Stimulated activated CD4-positive, alpha-beta T cell treated with anti-CD3 and anti-CD28 coated beads, TNF-alpha, amount 100 ng/mL, for 48 hours (primary cell): ENCODE data around the gene ZNF709.
"Not testable (repeated sequence)": the region's sequence is repeated elsewhere in the genome, so short reads cannot be mapped to it uniquely, and the experiment has no call there.

Experiments used
- DNase-seq, 3 donors: peaks; one replicate each; pipeline ENCODE4 v3.0.0-alpha.2; 2020; ENCODE audit warnings: low read depth in 3 of 3

Gene ZNF709

DNA sequence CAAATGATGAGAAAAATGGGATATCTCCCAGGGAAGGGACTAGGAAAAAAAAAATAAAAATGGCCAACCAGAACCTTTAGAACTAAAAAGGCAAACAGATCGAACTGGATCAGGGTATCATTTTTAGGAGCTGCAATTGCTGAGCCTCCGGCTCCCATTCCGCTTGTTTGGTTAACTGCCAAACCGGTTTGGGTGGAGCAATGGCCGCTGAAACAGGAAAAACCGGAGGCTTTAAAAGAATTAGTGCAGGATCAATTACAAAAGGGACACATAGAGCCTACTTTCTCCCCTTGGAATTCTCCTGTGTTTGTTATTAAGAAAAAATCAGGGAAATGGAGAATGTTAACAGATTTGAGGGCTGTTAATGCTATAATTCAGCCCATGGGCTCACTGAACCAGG, 31.1 kb downstream of the ZNF709 start:
- DNase-seq, result no peak

DNA sequence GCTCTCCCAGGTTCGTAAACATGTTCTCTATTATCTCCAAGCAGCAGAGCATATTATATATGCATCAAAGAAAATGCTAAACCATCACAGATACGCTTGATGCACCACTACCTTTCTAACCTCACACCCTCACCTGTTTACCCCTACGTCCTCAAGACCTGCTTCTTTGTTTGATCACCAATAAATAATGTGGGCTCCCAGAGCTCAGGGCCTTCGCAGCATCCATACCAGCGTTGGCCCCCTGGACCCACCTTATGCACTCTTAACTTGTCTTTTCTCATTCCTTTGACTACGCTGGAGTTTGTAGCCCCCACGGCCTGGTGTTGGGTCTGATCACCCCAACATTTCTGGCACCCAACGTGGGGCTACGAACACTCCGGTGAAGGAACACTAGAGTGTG, 33.8 kb downstream of the ZNF709 start:
- no peak for DNase-seq

DNA sequence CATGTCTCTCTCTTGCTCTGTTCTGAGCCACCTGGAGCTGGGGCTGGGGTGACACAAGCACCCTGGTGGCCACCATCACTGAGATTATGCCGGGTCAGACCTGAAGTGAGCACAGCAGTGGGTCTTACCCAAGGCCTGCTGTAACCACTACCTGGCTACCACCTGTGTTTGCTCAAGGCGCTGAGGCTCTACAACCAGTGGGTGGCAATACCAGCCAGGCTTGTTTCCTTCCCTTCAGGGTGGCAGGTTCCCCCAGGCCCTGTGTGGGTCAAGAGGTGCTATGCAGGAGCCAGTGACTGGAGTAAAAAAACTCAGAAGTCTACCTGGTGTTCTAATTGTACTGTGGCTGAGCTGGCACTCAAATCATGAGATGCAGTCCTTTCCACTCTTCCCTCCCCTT, 35.8 kb downstream of the ZNF709 start:
- no peak for DNase-seq

DNA sequence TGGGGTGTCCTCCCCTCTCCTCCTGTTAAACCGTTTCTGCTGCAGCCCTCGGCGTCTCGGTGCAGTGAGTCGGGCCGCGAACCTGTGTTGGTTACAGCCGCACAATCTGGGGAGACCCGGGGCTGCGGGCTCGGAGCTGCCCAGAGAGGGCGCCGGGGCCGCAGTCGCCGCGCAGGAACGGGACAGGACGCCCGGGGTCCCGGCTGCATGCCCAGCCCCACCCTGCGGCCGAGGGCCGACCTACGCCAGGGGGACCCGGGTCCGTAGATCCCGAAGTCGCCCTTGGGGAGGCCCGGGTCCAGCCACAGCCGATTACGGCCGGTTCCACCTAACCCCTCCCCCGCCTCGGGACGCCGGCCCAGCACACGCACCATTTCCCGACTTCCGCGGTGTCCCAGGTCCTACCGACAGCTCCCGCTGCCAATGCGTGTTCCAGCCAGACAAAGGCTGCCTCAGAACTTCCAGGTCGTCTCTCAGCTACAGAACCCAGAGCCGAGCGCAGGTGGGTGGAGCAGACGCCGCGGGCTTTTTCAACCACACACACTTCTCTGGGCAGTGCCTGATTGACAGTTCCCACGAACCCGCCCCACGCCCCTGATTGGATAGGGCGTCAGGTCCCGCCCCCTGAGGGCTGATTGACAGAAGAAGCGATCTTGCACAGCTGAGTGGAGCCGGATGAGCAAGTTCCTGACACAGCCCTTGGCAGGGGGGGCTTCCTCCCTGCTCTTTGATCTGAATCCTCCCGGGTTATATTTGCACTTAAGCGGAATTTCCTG, 43.9 kb downstream of the ZNF709 start, which contains the start of gene ZNF443:
ZNF443 (minus strand) TSS at position 481 of the 776 bp plus-strand sequence; CDS start at position 374, 107 bp downstream.
- peak; percentile 96 to 99 (median 97) for DNase-seq

DNA sequence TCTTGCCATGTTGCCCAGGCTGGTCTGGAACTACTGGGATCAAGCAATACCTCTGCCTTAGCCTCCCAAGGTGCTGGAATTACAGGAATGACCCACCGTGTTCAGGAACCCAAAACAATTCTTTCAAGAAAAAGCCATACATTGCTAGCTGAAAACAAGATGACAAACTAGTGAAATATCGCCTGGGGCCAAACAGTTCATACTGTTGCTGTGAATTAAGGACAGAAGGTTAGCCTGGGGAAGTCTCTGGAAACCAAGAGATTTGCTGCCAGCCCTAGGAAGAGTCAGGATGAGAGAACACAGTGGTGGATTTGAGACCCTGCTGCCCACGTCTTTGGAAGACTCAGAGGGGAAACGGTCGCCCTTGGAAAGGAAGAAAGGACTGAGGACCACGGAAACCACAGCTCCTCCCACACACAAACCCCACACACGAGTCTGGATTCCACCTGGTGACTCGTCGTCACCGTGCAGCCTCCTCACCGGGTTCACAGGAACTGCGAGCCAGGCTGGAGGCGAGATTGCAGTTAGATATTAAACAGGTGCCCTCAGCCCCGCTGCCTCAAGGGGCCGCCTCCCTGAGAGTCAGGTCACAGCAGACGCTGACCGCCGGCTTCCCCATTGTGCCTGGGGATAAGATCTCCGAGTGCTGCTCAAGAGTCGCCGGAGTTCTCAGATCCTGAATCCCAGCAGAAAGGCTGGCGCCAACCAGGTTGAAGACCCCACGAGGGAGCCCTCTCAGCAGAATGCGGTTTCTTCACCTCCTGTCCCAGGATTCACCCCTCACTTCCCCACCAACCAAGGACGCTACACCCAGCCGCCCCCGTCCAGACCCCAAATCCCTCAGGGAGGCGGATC, 44.7 kb downstream of the ZNF709 start:
- peak in 2 of 3 donors; percentile 20 to 28 for DNase-seq

DNA sequence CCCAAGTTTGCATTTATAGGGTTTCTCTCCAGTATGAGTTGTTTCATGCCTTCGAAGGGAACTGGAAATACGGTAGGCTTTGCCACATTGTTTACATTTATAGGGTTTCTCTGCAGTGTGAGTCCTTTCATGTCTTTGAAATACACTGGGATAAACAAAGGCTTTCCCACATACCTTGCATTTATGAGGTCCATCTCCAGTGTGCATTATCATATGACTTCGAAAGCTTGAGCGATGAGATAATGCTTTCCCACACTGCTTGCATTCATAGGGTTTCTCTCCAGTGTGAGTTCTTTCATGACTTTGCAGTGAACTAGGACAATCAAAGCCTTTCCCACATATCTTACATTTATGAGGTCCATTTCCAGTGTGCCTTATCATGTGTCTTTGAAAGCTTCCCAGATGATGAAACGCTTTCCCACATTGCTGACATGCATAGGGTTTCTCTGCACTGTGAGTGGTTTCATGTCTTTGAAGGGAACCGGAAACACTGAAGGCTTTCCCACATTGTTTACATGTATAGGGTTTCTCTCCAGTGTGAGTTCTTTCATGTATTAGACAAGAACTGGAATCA, 53.8 kb downstream of the ZNF709 start:
- DNase-seq, result not testable (repeated sequence)

DNA sequence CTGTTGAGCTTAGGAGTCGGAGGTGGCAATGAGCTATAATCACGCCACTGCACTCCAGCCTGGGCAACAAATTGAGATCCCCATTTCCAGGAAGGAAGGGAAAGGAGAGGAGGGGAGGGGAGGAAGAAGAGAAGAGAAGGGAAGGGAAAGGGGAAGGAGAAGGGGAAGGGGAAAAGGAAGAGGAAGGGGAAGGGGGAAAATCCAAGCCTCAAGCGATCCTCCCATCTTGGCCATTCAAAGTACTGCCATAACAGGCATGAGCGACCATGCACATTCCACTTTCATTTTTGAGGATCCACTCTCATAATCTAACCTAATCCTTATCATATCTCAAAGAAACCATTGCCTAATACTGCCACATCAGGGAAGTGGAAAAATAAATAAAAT, 58.7 kb downstream of the ZNF709 start:
- DNase-seq, result no peak

DNA sequence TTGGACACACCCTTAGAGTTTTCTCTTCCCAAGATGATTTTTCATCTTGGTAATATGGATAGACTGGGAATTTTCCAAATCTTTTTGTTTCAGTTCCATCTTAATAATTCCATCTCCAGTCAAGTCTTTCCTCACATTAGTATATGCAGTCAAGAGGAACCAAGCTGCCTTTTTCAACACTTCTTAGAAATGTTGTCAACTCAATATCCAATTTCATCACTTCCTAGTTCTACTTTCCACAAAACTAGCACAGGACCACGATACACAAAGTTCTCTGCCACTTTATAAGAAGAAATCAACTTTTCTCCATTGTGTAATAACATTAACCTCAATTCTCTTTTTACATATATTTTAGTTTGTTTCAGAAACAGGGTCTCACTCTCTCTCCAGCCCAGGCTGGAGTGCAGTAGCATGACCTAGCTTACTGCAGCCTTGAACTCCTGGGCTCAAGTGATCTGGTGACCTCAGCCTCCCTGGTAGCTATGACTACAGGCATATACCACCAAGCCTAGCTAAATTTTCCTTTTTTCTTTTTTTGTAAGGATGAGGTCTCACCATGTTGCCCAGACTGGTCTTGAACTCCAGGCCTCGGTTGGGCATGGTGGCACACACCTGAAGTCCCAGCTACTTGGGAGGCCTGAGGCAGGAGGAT, 59.3 kb downstream of the ZNF709 start:
- DNase-seq, result no peak

DNA sequence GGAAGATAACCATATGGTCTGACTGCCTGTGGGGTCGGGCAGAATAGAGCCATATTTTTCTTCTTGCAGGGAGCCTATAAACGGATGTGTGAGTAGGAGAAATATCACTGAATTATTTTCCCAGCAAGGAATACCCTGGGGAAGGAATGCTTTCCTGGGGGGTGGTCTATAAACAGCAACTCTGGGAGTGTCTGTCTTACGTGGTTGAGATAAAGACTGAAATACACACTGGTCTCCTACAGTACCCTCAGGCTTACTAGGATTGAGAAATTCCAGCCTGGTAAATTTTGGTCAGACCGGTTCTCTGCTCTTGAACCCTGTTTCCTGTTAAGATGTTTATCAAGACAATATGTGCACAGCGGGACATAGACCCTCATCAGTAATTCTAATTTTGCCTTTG, 67.3 kb downstream of the ZNF709 start:
- DNase-seq, result not testable (repeated sequence)

DNA sequence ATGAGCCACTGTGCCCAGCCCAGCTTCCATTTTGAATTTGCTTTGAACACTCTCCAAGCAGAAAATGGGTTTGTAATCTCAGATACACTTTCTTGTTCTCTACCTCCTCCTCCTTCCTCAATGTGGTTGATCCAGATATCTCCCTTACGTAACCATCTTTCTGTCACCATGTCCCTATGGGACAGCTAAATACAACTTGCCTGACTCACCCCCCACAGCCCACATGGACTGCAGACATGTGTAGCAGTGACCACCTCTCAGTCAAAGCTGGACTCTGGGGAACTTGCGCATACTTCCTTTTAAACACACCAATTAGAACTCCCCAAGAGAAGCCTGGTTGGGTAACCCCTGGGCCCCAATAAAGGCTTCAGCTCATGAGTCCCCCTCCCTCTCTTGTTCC, 72.7 kb downstream of the ZNF709 start:
- no peak for DNase-seq
